ENCODE data around the gene S100A10.
A peak's percentile ranks its signal among the peaks of the same experiment; 100 is the strongest.

The S100A10 gene

GRCh38 chr1:151985768-151986167 lies 7.9 kb downstream of the S100A10 start:
- no peak for DNase-seq

GRCh38 chr1:151985270-151985669 lies 8.4 kb downstream of the S100A10 start:
- DNase-seq: no peak

GRCh38 chr1:151984313-151984956 lies 9.2 kb downstream of the S100A10 start:
- DNase-seq: peak; percentile 68

- no peak for DNase-seq
These were observed 11.2 kb downstream of the S100A10 start for GRCh38 chr1:151982300-151983005.

GRCh38 chr1:151981178-151981525 lies 12.5 kb downstream of the S100A10 start:
- DNase-seq: no peak

GRCh38 chr1:151980287-151981177 lies 13.1 kb downstream of the S100A10 start:
- DNase-seq: no peak

- DNase-seq: no peak
These were observed 14.7 kb downstream of the S100A10 start for GRCh38 chr1:151978922-151979321.

GRCh38 chr1:151977662-151978230 lies 15.9 kb downstream of the S100A10 start:
- DNase-seq: no peak

- no peak for DNase-seq
These were observed 16.8 kb downstream of the S100A10 start for GRCh38 chr1:151976858-151977257.

- peak; percentile 84 for DNase-seq
These were observed 17.7 kb downstream of the S100A10 start for GRCh38 chr1:151976015-151976343.

GRCh38 chr1:151975311-151976014 lies 18.2 kb downstream of the S100A10 start:
- no peak for DNase-seq

GRCh38 chr1:151972542-151973248 lies 21.0 kb downstream of the S100A10 start:
- peak; percentile 83 for DNase-seq

- DNase-seq: no peak
These were observed 23.0 kb downstream of the S100A10 start for GRCh38 chr1:151970626-151971025.

GRCh38 chr1:151970128-151970527 lies 23.5 kb downstream of the S100A10 start:
- DNase-seq: no peak

GRCh38 chr1:151968791-151969399 lies 24.8 kb downstream of the S100A10 start:
- DNase-seq: no peak

- peak; percentile 82 for DNase-seq
These were observed 25.6 kb downstream of the S100A10 start for GRCh38 chr1:151968058-151968457.

GRCh38 chr1:151967091-151967490 lies 26.6 kb downstream of the S100A10 start:
- DNase-seq: peak; percentile 31

GRCh38 chr1:151966061-151966460 lies 27.6 kb downstream of the S100A10 start:
- DNase-seq: no peak

- DNase-seq: no peak
These were observed 29.1 kb downstream of the S100A10 start for GRCh38 chr1:151964510-151964909.

GRCh38 chr1:151963288-151963687 lies 30.4 kb downstream of the S100A10 start:
- DNase-seq: no peak

GRCh38 chr1:151961833-151962232 lies 31.8 kb downstream of the S100A10 start:
- DNase-seq: no peak

All from OCI-M1 (cell line).